ENCODE results near the gene TAOK3.
"Not testable (repeated sequence)": the region's sequence is repeated elsewhere in the genome, so short reads cannot be mapped to it uniquely, and the experiment has no call there.

TAOK3 gene

GRCh38 chr12:118356809-118357256, 15.9 kb downstream of the TAOK3 start:
- CTCF ChIA-PET, result no interaction called here
- no peak for TF ChIP-seq CTCF (conservative IDR thresholded peaks at IDR 0.05; ENCODE audit: low read depth)
- peak; percentile 70 for DNase-seq (ENCODE audit: low spot score)
- peak overlapping the region; percentile 87 for H3K27ac ChIP-seq
- POLR2A ChIA-PET (ENCODE audit: low non-redundant PET), result no interaction called here

- no peak overlapping the region for H3K27ac ChIP-seq
- POLR2A ChIA-PET (ENCODE audit: low non-redundant PET), result no interaction called here
- no peak for TF ChIP-seq CTCF (conservative IDR thresholded peaks at IDR 0.05; ENCODE audit: low read depth)
- no peak for DNase-seq (ENCODE audit: low spot score)
- CTCF ChIA-PET, result no interaction called here
Observed at GRCh38 chr12:118355843-118356242, 16.9 kb downstream of the TAOK3 start.

- CTCF ChIA-PET, result no interaction called here
- no peak for TF ChIP-seq CTCF (conservative IDR thresholded peaks at IDR 0.05; ENCODE audit: low read depth)
- POLR2A ChIA-PET (ENCODE audit: low non-redundant PET), result no interaction called here
- no peak overlapping the region for H3K27ac ChIP-seq
- DNase-seq (ENCODE audit: low spot score), result no peak
Observed at GRCh38 chr12:118354903-118355302, 17.8 kb downstream of the TAOK3 start.

GRCh38 chr12:118354503-118354902, 18.2 kb downstream of the TAOK3 start:
- POLR2A ChIA-PET (ENCODE audit: low non-redundant PET); CTCF ChIA-PET; DNase-seq (ENCODE audit: low spot score); H3K27ac ChIP-seq: not testable (repeated sequence)

GRCh38 chr12:118353721-118354120, 19.0 kb downstream of the TAOK3 start:
- ChIA-PET POLR2A (ENCODE audit: low non-redundant PET) (interaction anchor here (0.6 kb wide), 1 partner anchor 22 kb away, joined by 3 read pairs; no protein-coding TSS in a partner anchor), CTCF (interaction anchor here (0.6 kb wide), 1 partner anchor 1312 kb away, joined by 4 read pairs; no protein-coding TSS in a partner anchor)
- no peak for TF ChIP-seq CTCF (conservative IDR thresholded peaks at IDR 0.05; ENCODE audit: low read depth)
- H3K27ac ChIP-seq, result no peak overlapping the region
- DNase-seq (ENCODE audit: low spot score), result no peak

- CTCF ChIA-PET, result interaction anchor here (0.7 kb wide), 1 partner anchor 17 kb away, joined by 4 read pairs; no protein-coding TSS in a partner anchor
- TF ChIP-seq CTCF (conservative IDR thresholded peaks at IDR 0.05; ENCODE audit: low read depth), result no peak
- POLR2A ChIA-PET (ENCODE audit: low non-redundant PET), result no interaction called here
- DNase-seq (ENCODE audit: low spot score), result no peak
- no peak overlapping the region for H3K27ac ChIP-seq
Observed at GRCh38 chr12:118350908-118351559, 21.7 kb downstream of the TAOK3 start.

GRCh38 chr12:118347916-118348315, 24.8 kb downstream of the TAOK3 start:
- ChIA-PET POLR2A (ENCODE audit: low non-redundant PET) (no interaction called here), CTCF (interaction anchor here (0.6 kb wide), 1 partner anchor 11 kb away, joined by 3 read pairs; no protein-coding TSS in a partner anchor)
- no peak overlapping the region for H3K27ac ChIP-seq
- no peak for TF ChIP-seq CTCF (conservative IDR thresholded peaks at IDR 0.05; ENCODE audit: low read depth)
- DNase-seq (ENCODE audit: low spot score), result no peak
